Fibroblast of lung (primary cell): ENCODE data around the gene EIF1. TPM values are rescaled to one million over a fixed set of nuclear protein-coding genes. Genes with fewer than 3 reads are reported as not detected.

Experiments
- DNase-seq, 2 donors: peaks; one replicate each; pipeline versions ENCODE4 v3.0.0 to v3.0.0-alpha.2; 2010; ENCODE audit warnings: low read depth in 2 of 2
- H2AFZ ChIP-seq: 2 replicates; pipeline ENCODE4 v1.5.1; 2012; ENCODE audit warnings: low read length, control low read depth, inconsistent platforms
- H3K27ac ChIP-seq: 2 replicates; pipeline ENCODE4 v1.5.1; 2011; ENCODE audit warnings: low read length, control low read depth; ENCODE audit not compliant: insufficient read depth
- H3K27me3 ChIP-seq: 2 replicates; pipeline ENCODE4 v1.5.1; 2011; ENCODE audit warnings: mild to moderate bottlenecking, low read length; ENCODE audit not compliant: control insufficient read depth, insufficient read depth
- H3K36me3 ChIP-seq: 2 replicates; pipeline ENCODE4 v1.5.1; 2011; ENCODE audit warnings: low read length; ENCODE audit not compliant: control insufficient read depth, insufficient read depth
- H3K4me1 ChIP-seq: 2 replicates; pipeline ENCODE4 v1.5.1; 2011; ENCODE audit warnings: low read length; ENCODE audit not compliant: control insufficient read depth, insufficient read depth; ENCODE audit errors: extremely low read depth
- H3K4me2 ChIP-seq: 2 replicates; pipeline ENCODE4 v1.5.1; 2011; ENCODE audit warnings: low read length, control low read depth; ENCODE audit not compliant: insufficient read depth; ENCODE audit errors: extremely low read depth
- H3K4me3 ChIP-seq, 4 experiments: fragments of 200-600 bp in 1 of 4; sonication (generic) in 1 of 4; replicated peaks in 1 of 4; 2 replicates each; pipeline ENCODE4 v1.5.1; 2011 to 2016; ENCODE audit warnings: low read length in 4 of 4, low read depth in 3 of 4, mild to moderate bottlenecking in 3 of 4, control low read depth in 2 of 4, inconsistent platforms in 1 of 4, mixed read lengths in 1 of 4; ENCODE audit not compliant: insufficient read depth in 1 of 4; ENCODE audit errors: control extremely low read depth in 1 of 4
- H3K79me2 ChIP-seq: 2 replicates; pipeline ENCODE4 v1.5.1; 2012; ENCODE audit warnings: mild to moderate bottlenecking, low read length, inconsistent platforms; ENCODE audit not compliant: control insufficient read depth, insufficient read depth
- H3K9ac ChIP-seq: 2 replicates; pipeline ENCODE4 v1.5.1; 2011; ENCODE audit warnings: mild to moderate bottlenecking, low read length, control low read depth; ENCODE audit not compliant: insufficient read depth
- H3K9me3 ChIP-seq: 2 replicates; pipeline ENCODE4 v1.5.1; 2012; ENCODE audit warnings: low read depth, low read length; ENCODE audit not compliant: control insufficient read depth, insufficient read depth
- H4K20me1 ChIP-seq: 2 replicates; pipeline ENCODE4 v1.5.1; 2011; ENCODE audit warnings: low read length; ENCODE audit not compliant: control insufficient read depth, insufficient read depth; ENCODE audit errors: extremely low read depth
- CTCF ChIP-seq, 2 donors: IDR thresholded peaks in 1 of 2; conservative IDR thresholded peaks in 1 of 2; 1 replicate in 1 of 2; 2 replicates in 1 of 2; pipeline ENCODE4 v1.5.1; 2011 to 2012; ENCODE audit warnings: low read length in 2 of 2, control low read depth in 1 of 2, inconsistent platforms in 1 of 2, low read depth in 1 of 2, mild to moderate bottlenecking in 1 of 2
- EZH2 ChIP-seq: IDR thresholded peaks from 2 replicates; pipeline ENCODE4 v1.5.1; 2012; ENCODE audit warnings: low read length, control low read depth, mild to moderate bottlenecking; ENCODE audit errors: missing control alignments
- polyA plus RNA-seq, 2 donors: library from polyadenylated mRNA; depleted of rRNA in 1 of 2; stranded (reverse) in 1 of 2; unstranded in 1 of 2; fragments of >200 nt; gene quantifications; 2 replicates each; pipeline ENCODE4 v1.2.1, GENCODE V29; 2011 to 2012; ENCODE audit warnings: missing spikeins in 1 of 2
- total RNA-seq: library from RNA; depleted of rRNA; stranded (reverse); fragments of >200 nt; gene quantifications from 2 replicates; pipeline ENCODE4 v1.2.1, GENCODE V29; 2014

EIF1 gene
- total and polyA plus RNA-seq, 2 donors (not counting 1 experiment from before 2014, with no cell fraction given) = 145 to 256 TPM

GRCh38 chr17:41735744-41736143 is 47.1 kb downstream of the EIF1 start:
- peaks cover 53% of the 10 kb centered on the region for H3K27me3 ChIP-seq
- no peaks in the 10 kb centered on the region for H3K36me3 ChIP-seq
- DNase-seq = no peak
- no peak overlapping the region for H2AFZ ChIP-seq
- no peak overlapping the region for H3K4me2 ChIP-seq
- H3K27ac ChIP-seq = no peak overlapping the region
- no peaks in the 10 kb centered on the region for H3K4me1 ChIP-seq
- no peaks in the 10 kb centered on the region for H4K20me1 ChIP-seq
- no peaks in the 10 kb centered on the region for H3K9me3 ChIP-seq
- H3K79me2 ChIP-seq = no peaks in the 10 kb centered on the region
- TF ChIP-seq EZH2 (no peak), CTCF (conservative IDR thresholded peaks at IDR 0.05 in 1 of 2, IDR thresholded peaks at IDR 0.05 in 1 of 2; ENCODE audit: low read depth in 1 of 2, low read length in 2 of 2) (no peak)
- no peak overlapping the region for H3K4me3 ChIP-seq
- H3K9ac ChIP-seq = no peak overlapping the region

DNA sequence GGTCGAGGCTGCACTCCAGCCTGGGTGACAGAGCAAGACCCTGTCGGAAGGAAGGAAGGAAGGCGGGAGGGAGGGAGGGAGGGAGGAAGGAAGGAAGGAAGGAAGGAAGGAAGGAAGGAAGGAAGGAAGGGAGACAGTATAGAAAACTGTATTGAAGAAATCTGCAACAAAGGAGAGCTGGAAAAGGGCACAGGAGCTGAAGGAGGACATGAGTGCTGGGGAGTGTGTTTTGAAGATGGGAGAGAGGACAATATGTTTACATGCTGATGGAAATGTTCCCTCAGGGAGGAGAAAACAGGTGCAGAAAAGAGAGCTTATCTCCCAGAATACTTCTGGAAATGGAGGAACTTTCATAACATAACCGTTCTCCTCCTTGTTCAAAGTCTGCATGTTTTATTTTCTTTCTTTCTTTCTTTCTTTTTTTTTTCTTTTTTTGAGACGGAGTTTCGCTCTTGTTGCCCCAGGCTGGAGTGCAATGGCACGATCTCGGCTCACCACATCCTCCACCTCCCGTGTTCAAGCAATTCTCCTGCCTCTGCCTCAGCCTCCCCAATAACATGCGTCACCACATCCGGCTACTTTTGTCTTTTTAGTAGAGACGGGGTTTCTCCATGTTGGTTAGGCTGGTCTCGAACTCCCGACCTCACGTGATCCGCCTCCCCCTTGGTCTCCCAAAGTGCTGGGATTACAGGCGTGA is 48.4 kb downstream of the EIF1 start:
- no peak overlapping the region for H3K27ac ChIP-seq
- H3K9ac ChIP-seq = no peak overlapping the region
- no peak overlapping the region for H3K4me3 ChIP-seq
- no peaks in the 10 kb centered on the region for H4K20me1 ChIP-seq
- H3K4me2 ChIP-seq = no peak overlapping the region
- no peak for TF ChIP-seq EZH2
- TF ChIP-seq CTCF (conservative IDR thresholded peaks at IDR 0.05 in 1 of 2, IDR thresholded peaks at IDR 0.05 in 1 of 2; ENCODE audit: low read depth in 1 of 2, low read length in 2 of 2) = no peak
- no peak overlapping the region for H2AFZ ChIP-seq
- peaks cover 43% of the 10 kb centered on the region for H3K27me3 ChIP-seq
- H3K36me3 ChIP-seq = no peaks in the 10 kb centered on the region
- H3K4me1 ChIP-seq = no peaks in the 10 kb centered on the region
- H3K79me2 ChIP-seq = no peaks in the 10 kb centered on the region
- DNase-seq = no peak
- no peaks in the 10 kb centered on the region for H3K9me3 ChIP-seq

- no peak overlapping the region for H2AFZ ChIP-seq
- no peak for TF ChIP-seq CTCF (conservative IDR thresholded peaks at IDR 0.05 in 1 of 2, IDR thresholded peaks at IDR 0.05 in 1 of 2; ENCODE audit: low read depth in 1 of 2, low read length in 2 of 2)
- no peak for TF ChIP-seq EZH2
- H3K4me2 ChIP-seq = no peak overlapping the region
- no peak overlapping the region for H3K27ac ChIP-seq
- H3K36me3 ChIP-seq = no peaks in the 10 kb centered on the region
- no peak for DNase-seq
- H4K20me1 ChIP-seq = no peaks in the 10 kb centered on the region
- peaks cover 37% of the 10 kb centered on the region for H3K27me3 ChIP-seq
- no peaks in the 10 kb centered on the region for H3K9me3 ChIP-seq
- H3K4me3 ChIP-seq = no peak overlapping the region
- H3K79me2 ChIP-seq = no peaks in the 10 kb centered on the region
- no peaks in the 10 kb centered on the region for H3K4me1 ChIP-seq
- no peak overlapping the region for H3K9ac ChIP-seq
These were observed 49.0 kb downstream of the EIF1 start for GRCh38 chr17:41737680-41738023.
